ENCODE data around the gene TNFRSF25. TPM values are rescaled to one million over a fixed set of nuclear protein-coding genes. Genes with fewer than 3 reads are reported as not detected.
A peak's percentile ranks its signal among the peaks of the same experiment; 100 is the strongest.

TNFRSF25 gene
- total RNA-seq, 1 donor from 2014 or later: 8.2 TPM

GRCh38 chr1:6511561-6512244 lies 45.7 kb upstream of the TNFRSF25 start:
- H3K9me3 ChIP-seq: no peaks in the 10 kb centered on the region
- H3K4me1 ChIP-seq: no peaks in the 10 kb centered on the region
- no peak overlapping the region for H3K4me3 ChIP-seq
- TF ChIP-seq CTCF (IDR thresholded peaks at IDR 0.05): no peak
- intact Hi-C loops (cut with DNase I): no loop called here
- ATAC-seq (peak in 1 of 2 donors; percentile 6), DNase-seq (no peak)
- no peaks in the 10 kb centered on the region for H3K36me3 ChIP-seq
- no peaks in the 10 kb centered on the region for H3K27me3 ChIP-seq (ENCODE audit: low read depth)
- no peak overlapping the region for H3K27ac ChIP-seq

- Histone ChIP-seq H3K4me3 (no peak overlapping the region), H3K4me1 (no peaks in the 10 kb centered on the region), H3K9me3 (no peaks in the 10 kb centered on the region), H3K27me3 (ENCODE audit: low read depth) (no peaks in the 10 kb centered on the region), H3K36me3 (no peaks in the 10 kb centered on the region), H3K27ac (no peak overlapping the region)
- no peak for TF ChIP-seq CTCF (IDR thresholded peaks at IDR 0.05)
- intact Hi-C loops (cut with DNase I): no loop called here
- DNase-seq: no peak
- ATAC-seq: no peak
Measured at GRCh38 chr1:6511056-6511455, 45.1 kb upstream of the TNFRSF25 start.

GRCh38 chr1:6510493-6510892 lies 44.5 kb upstream of the TNFRSF25 start:
- Histone ChIP-seq H3K4me1 (no peaks in the 10 kb centered on the region), H3K27me3 (ENCODE audit: low read depth) (no peaks in the 10 kb centered on the region), H3K4me3 (no peak overlapping the region), H3K36me3 (no peaks in the 10 kb centered on the region), H3K9me3 (no peaks in the 10 kb centered on the region), H3K27ac (no peak overlapping the region)
- ATAC-seq (no peak), DNase-seq (no peak)
- TF ChIP-seq CTCF (IDR thresholded peaks at IDR 0.05): no peak
- intact Hi-C loops (cut with DNase I): no loop called here

GRCh38 chr1:6509919-6510291 lies 43.9 kb upstream of the TNFRSF25 start:
- H3K9me3 ChIP-seq: no peaks in the 10 kb centered on the region
- no peaks in the 10 kb centered on the region for H3K36me3 ChIP-seq
- H3K4me1 ChIP-seq: no peaks in the 10 kb centered on the region
- no peak overlapping the region for H3K4me3 ChIP-seq
- intact Hi-C loops (cut with DNase I): no loop called here
- DNase-seq: peak; percentile 71
- TF ChIP-seq CTCF (IDR thresholded peaks at IDR 0.05): no peak
- H3K27ac ChIP-seq: no peak overlapping the region
- ATAC-seq: peak; percentile 64 to 68
- H3K27me3 ChIP-seq (ENCODE audit: low read depth): no peaks in the 10 kb centered on the region

GRCh38 chr1:6509220-6509918 lies 43.4 kb upstream of the TNFRSF25 start:
- intact Hi-C loops (cut with DNase I): no loop called here
- ATAC-seq (no peak), DNase-seq (no peak)
- TF ChIP-seq CTCF (IDR thresholded peaks at IDR 0.05): no peak
- H3K4me1 ChIP-seq: no peaks in the 10 kb centered on the region
- H3K4me3 ChIP-seq: no peak overlapping the region
- H3K27ac ChIP-seq: no peak overlapping the region
- no peaks in the 10 kb centered on the region for H3K9me3 ChIP-seq
- no peaks in the 10 kb centered on the region for H3K36me3 ChIP-seq
- H3K27me3 ChIP-seq (ENCODE audit: low read depth): no peaks in the 10 kb centered on the region

Measured in lower lobe of right lung (tissue), 2 donors.